Measurements from ENCODE around the gene AUNIP. TPM values are rescaled to one million over a fixed set of nuclear protein-coding genes. Genes with fewer than 3 reads are reported as not detected.

Gene AUNIP
- total RNA-seq, 5 donors from 2014 or later (not counting 1 experiment from before 2014, with no cell fraction given) = 0.20 to 0.35 TPM; not detected in 3

DNA sequence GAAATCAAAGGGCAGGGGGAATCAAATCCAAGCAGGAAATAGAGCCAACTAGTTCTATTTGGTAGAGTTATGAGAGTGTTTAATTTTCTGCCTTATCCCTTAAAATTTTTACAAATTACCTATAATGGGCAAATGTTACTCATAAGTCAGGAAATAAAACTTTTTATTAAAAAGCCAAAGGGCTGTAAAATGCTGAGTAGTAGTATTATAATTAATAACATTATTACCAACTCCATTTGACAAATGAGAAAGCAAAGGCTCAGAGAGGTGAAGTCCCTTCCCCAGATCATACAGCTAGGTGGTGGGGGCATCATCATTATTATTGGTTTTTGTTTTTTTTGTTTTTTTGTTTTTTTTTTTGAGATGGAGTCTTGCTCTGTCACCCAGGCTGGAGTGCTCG lies 55.9 kb downstream of the AUNIP start:
- Histone ChIP-seq H3K4me1 (ENCODE audit: control insufficient read depth in 1 of 2, extremely low read depth in 1 of 2, insufficient read depth in 2 of 2, low read length in 2 of 2) (peaks cover 7 to 44% of the 10 kb centered on the region in 2 experiments), H3K27me3 (replicated peaks in 1 of 2; ENCODE audit: control insufficient read depth in 2 of 2, extremely low read depth in 1 of 2, insufficient read depth in 2 of 2, low read length in 1 of 2) (no peaks in the 10 kb centered on the region), H3K4me3 (ENCODE audit: control insufficient read depth in 1 of 2, extremely low read depth in 1 of 2, low read length in 1 of 2) (no peak overlapping the region), H3K36me3 (ENCODE audit: control insufficient read depth in 2 of 2, extremely low read depth in 1 of 2, insufficient read depth in 1 of 2, low read length in 1 of 2) (peaks cover 8 to 24% of the 10 kb centered on the region in 2 donors), H3K9me3 (no peaks in the 10 kb centered on the region), H3K27ac (ENCODE audit: low read length) (no peak overlapping the region)
- ATAC-seq (replicated peaks in 1 of 4) (no peak), DNase-seq (no peak)
- Mint-ChIP-seq H3K27me3 (no peaks in the 10 kb centered on the region), H3K27ac (no peak overlapping the region), H3K36me3 (peaks cover 14% of the 10 kb centered on the region), H3K4me3 (peak overlapping the region in 1 of 3 donors; percentile 75), H3K4me1 (peaks cover 35 to 51% (median 41%) of the 10 kb centered on the region in 3 donors), H3K9me3 (no peaks in the 10 kb centered on the region)
- ChIA-PET CTCF (interaction anchor here (0.6 to 1.0 kb wide), 4 partner anchors 8 to 62 kb away, joined by 3 to 9 read pairs (median 4); no protein-coding TSS in a partner anchor), POLR2A (no interaction called here)
- WGBS (ENCODE audit: insufficient coverage) = 67% methylated on average over 1 of the region's 1 CpG

- Mint-ChIP-seq H3K9me3 (no peaks in the 10 kb centered on the region), H3K4me3 (peak overlapping the region; percentile 2 to 75 (median 3)), H3K27ac (peak overlapping the region in 1 of 2 donors; percentile 13), H3K4me1 (peaks cover 40 to 55% (median 45%) of the 10 kb centered on the region in 3 donors), H3K27me3 (no peaks in the 10 kb centered on the region), H3K36me3 (peaks cover 14% of the 10 kb centered on the region)
- ATAC-seq (replicated peaks in 1 of 4) (peak in 2 of 4 experiments; percentile 21 to 43), DNase-seq (peak in 3 of 35 experiments; percentile 23 to 27 (median 27))
- ChIA-PET POLR2A (no interaction called here), CTCF (interaction anchor here (0.7 to 1.0 kb wide), 4 partner anchors 9 to 371 kb away, joined by 3 to 4 read pairs (median 3); no protein-coding TSS in a partner anchor)
- Histone ChIP-seq H3K27ac (ENCODE audit: low read length) (no peak overlapping the region), H3K4me3 (ENCODE audit: control insufficient read depth in 1 of 2, extremely low read depth in 1 of 2, low read length in 1 of 2) (no peak overlapping the region), H3K4me1 (ENCODE audit: control insufficient read depth in 1 of 2, extremely low read depth in 1 of 2, insufficient read depth in 2 of 2, low read length in 2 of 2) (peaks cover 9 to 49% of the 10 kb centered on the region in 2 experiments), H3K27me3 (replicated peaks in 1 of 2; ENCODE audit: control insufficient read depth in 2 of 2, extremely low read depth in 1 of 2, insufficient read depth in 2 of 2, low read length in 1 of 2) (no peaks in the 10 kb centered on the region), H3K9me3 (no peaks in the 10 kb centered on the region), H3K36me3 (ENCODE audit: control insufficient read depth in 2 of 2, extremely low read depth in 1 of 2, insufficient read depth in 1 of 2, low read length in 1 of 2) (peaks cover 8 to 21% of the 10 kb centered on the region in 2 donors)
- 26% methylated on average over 6 of the region's 6 CpGs for WGBS (ENCODE audit: insufficient coverage)
Observed at GRCh38 chr1:25802915-25803314, 56.3 kb downstream of the AUNIP start.

GRCh38 chr1:25800703-25801377 lies 58.4 kb downstream of the AUNIP start:
- no peak overlapping the region for H3K27ac ChIP-seq (ENCODE audit: low read length)
- peaks cover 20 to 70% of the 10 kb centered on the region in 2 experiments for H3K4me1 ChIP-seq (ENCODE audit: control insufficient read depth in 1 of 2, extremely low read depth in 1 of 2, insufficient read depth in 2 of 2, low read length in 2 of 2)
- H3K9me3 Mint-ChIP-seq = no peaks in the 10 kb centered on the region
- no peaks in the 10 kb centered on the region for H3K27me3 Mint-ChIP-seq
- no peak for ATAC-seq (replicated peaks in 1 of 4)
- no peaks in the 10 kb centered on the region for H3K9me3 ChIP-seq
- H3K27me3 ChIP-seq (replicated peaks in 1 of 2; ENCODE audit: control insufficient read depth in 2 of 2, extremely low read depth in 1 of 2, insufficient read depth in 2 of 2, low read length in 1 of 2) = no peaks in the 10 kb centered on the region
- H3K4me3 Mint-ChIP-seq = peak overlapping the region; percentile 75 to 79 (median 79)
- H3K4me1 Mint-ChIP-seq = peaks cover 59 to 73% (median 64%) of the 10 kb centered on the region in 3 donors
- CTCF ChIA-PET = interaction anchor here in 1 of 2 donors (0.8 to 1.6 kb wide), 3 partner anchors 26 to 315 kb away, joined by 3 to 6 read pairs (median 5); no protein-coding TSS in a partner anchor
- 83% methylated on average over 10 of the region's 15 CpGs for whole genome bisulfite sequencing (ENCODE audit: insufficient coverage)
- H3K36me3 ChIP-seq (ENCODE audit: control insufficient read depth in 2 of 2, extremely low read depth in 1 of 2, insufficient read depth in 1 of 2, low read length in 1 of 2) = peaks cover 3 to 8% of the 10 kb centered on the region in 2 donors
- peak overlapping the region; percentile 39 to 77 for H3K27ac Mint-ChIP-seq
- peak overlapping the region; percentile 44 to 51 for H3K4me3 ChIP-seq (ENCODE audit: control insufficient read depth in 1 of 2, extremely low read depth in 1 of 2, low read length in 1 of 2)
- POLR2A ChIA-PET = no interaction called here
- DNase-seq = no peak
- H3K36me3 Mint-ChIP-seq = peaks cover 7% of the 10 kb centered on the region

DNA sequence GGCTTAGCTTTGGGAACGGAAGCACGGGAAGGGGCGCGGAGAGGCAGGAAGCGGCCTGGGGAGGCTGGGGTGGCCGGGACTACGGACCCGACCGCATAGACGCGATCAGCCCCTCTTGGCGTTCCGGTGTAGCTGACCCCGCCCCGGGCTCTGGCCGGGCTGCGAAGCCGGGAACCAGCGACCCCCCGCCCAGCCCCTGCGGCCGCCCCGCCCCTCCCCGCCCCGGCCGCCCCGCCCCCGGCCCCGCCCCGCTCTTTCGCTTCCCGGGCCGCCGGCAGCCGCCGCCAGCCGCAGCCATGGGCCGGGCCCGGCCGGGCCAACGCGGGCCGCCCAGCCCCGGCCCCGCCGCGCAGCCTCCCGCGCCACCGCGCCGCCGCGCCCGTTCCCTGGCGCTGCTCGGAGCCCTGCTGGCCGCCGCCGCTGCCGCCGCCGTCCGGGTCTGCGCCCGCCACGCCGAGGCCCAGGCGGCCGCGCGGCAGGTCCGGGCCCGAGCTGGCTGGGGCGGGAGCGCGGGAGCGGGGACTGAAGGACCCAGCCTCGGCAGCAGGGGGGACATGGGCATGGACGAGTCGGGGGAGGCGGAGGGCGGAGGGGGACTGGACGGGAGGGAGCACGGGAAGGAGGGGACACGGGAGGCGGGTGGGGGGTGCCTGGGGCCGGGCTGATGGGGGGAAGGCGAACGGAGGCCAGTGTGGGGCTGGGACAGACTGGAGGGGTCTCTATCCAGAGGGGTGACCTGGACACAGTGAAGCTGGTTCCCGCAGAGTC lies 59.1 kb downstream of the AUNIP start, which contains the start of gene SELENON:
SELENON (plus strand) TSS at position 259 of the 768 bp plus-strand sequence; CDS start at position 297, 38 bp downstream.
- H3K27ac Mint-ChIP-seq = peak within 1 kb of the TSS; percentile 79 to 93
- H3K36me3 Mint-ChIP-seq = no peaks in the 10 kb centered on the region
- H3K27me3 ChIP-seq (replicated peaks in 1 of 2; ENCODE audit: control insufficient read depth in 2 of 2, extremely low read depth in 1 of 2, insufficient read depth in 2 of 2, low read length in 1 of 2) = no peaks in the 10 kb centered on the region
- H3K4me1 ChIP-seq (ENCODE audit: control insufficient read depth in 1 of 2, extremely low read depth in 1 of 2, insufficient read depth in 2 of 2, low read length in 2 of 2) = peaks cover 20 to 75% of the 10 kb centered on the region in 2 experiments
- no peaks in the 10 kb centered on the region for H3K9me3 Mint-ChIP-seq
- peak within 1 kb of the TSS; percentile 34 for H3K27ac ChIP-seq (ENCODE audit: low read length)
- H3K4me3 ChIP-seq (ENCODE audit: control insufficient read depth in 1 of 2, extremely low read depth in 1 of 2, low read length in 1 of 2) = peak within 1 kb of the TSS; percentile 44 to 53
- peak in 8 of 35 experiments; percentile 20 to 54 (median 26) for DNase-seq
- no peaks in the 10 kb centered on the region for H3K9me3 ChIP-seq
- H3K4me3 Mint-ChIP-seq = peak within 1 kb of the TSS; percentile 75 to 79 (median 79)
- H3K36me3 ChIP-seq (ENCODE audit: control insufficient read depth in 2 of 2, extremely low read depth in 1 of 2, insufficient read depth in 1 of 2, low read length in 1 of 2) = peaks cover 1 to 3% of the 10 kb centered on the region in 2 donors
- H3K27me3 Mint-ChIP-seq = no peaks in the 10 kb centered on the region
- peak; percentile 22 to 48 (median 46) for ATAC-seq (replicated peaks in 1 of 4)
- under 1% methylated on average over 78 of the region's 91 CpGs for WGBS (ENCODE audit: insufficient coverage)
- CTCF ChIA-PET = interaction anchor here in 1 of 2 donors (0.6 to 1.0 kb wide), 2 partner anchors 191 to 233 kb away, joined by 3 to 4 read pairs; no protein-coding TSS in a partner anchor
- H3K4me1 Mint-ChIP-seq = peaks cover 62 to 79% (median 69%) of the 10 kb centered on the region in 3 donors
- POLR2A ChIA-PET = no interaction called here

GRCh38 chr1:25799352-25799934 lies 59.8 kb downstream of the AUNIP start:
- Mint-ChIP-seq H3K4me1 (peaks cover 66 to 79% (median 73%) of the 10 kb centered on the region in 3 donors), H3K27ac (peak overlapping the region; percentile 79 to 93), H3K27me3 (no peaks in the 10 kb centered on the region), H3K9me3 (no peaks in the 10 kb centered on the region), H3K4me3 (peak overlapping the region; percentile 68 to 75 (median 71)), H3K36me3 (no peaks in the 10 kb centered on the region)
- no peaks in the 10 kb centered on the region for H3K9me3 ChIP-seq
- peak overlapping the region; percentile 34 for H3K27ac ChIP-seq (ENCODE audit: low read length)
- CTCF ChIA-PET = interaction anchor here in 1 of 2 donors (0.6 to 1.0 kb wide), 2 partner anchors 191 to 233 kb away, joined by 3 to 4 read pairs; no protein-coding TSS in a partner anchor
- DNase-seq (peak in 1 of 35 experiments; percentile 14), ATAC-seq (replicated peaks in 1 of 4) (no peak)
- no peaks in the 10 kb centered on the region for H3K27me3 ChIP-seq (replicated peaks in 1 of 2; ENCODE audit: control insufficient read depth in 2 of 2, extremely low read depth in 1 of 2, insufficient read depth in 2 of 2, low read length in 1 of 2)
- no peaks in the 10 kb centered on the region for H3K36me3 ChIP-seq (ENCODE audit: control insufficient read depth in 2 of 2, extremely low read depth in 1 of 2, insufficient read depth in 1 of 2, low read length in 1 of 2)
- POLR2A ChIA-PET = no interaction called here
- H3K4me3 ChIP-seq (ENCODE audit: control insufficient read depth in 1 of 2, extremely low read depth in 1 of 2, low read length in 1 of 2) = peak overlapping the region; percentile 17 to 53
- 59% methylated on average over 8 of the region's 12 CpGs for WGBS (ENCODE audit: insufficient coverage)
- H3K4me1 ChIP-seq (ENCODE audit: control insufficient read depth in 1 of 2, extremely low read depth in 1 of 2, insufficient read depth in 2 of 2, low read length in 2 of 2) = peaks cover 20 to 75% of the 10 kb centered on the region in 2 experiments
